HG03442 (cell line): ENCODE data around the gene PSTPIP2.
"Not testable (repeated sequence)": the region's sequence is repeated elsewhere in the genome, so short reads cannot be mapped to it uniquely, and the experiment has no call there.

Experiments
- ATAC-seq: cut with Tn5 transposase; IDR thresholded peaks from one replicate; pipeline ENCODE4 v1.9.1; 2021; ENCODE audit warnings: mild to moderate bottlenecking, moderate library complexity; ENCODE audit not compliant: unreplicated experiment

Gene PSTPIP2

GRCh38 chr18:45993438-45993837 lies 78.6 kb downstream of the PSTPIP2 start:
- no peak for ATAC-seq

DNA sequence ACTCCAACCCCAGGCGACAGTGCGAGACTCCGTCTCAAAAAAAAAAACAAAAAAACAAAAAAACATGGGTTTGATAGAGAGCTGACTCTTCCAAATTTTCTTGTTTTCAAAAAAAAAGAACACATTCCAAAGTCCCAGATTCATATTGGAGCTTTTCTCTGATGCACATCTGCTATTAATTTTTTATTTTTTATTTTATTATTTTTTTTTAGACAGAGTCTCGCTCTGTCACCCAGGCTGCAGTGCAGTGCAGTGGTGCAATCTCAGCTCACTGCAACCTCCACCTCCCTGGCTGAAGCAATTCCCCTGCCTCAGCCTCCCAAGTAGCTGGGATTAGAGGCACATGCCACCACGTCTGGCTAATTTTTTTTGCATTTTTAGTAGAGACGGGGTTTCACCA lies 79.5 kb downstream of the PSTPIP2 start:
- not testable (repeated sequence) for ATAC-seq

- ATAC-seq: no peak
Measured at GRCh38 chr18:45991788-45992187, 80.3 kb downstream of the PSTPIP2 start.

DNA sequence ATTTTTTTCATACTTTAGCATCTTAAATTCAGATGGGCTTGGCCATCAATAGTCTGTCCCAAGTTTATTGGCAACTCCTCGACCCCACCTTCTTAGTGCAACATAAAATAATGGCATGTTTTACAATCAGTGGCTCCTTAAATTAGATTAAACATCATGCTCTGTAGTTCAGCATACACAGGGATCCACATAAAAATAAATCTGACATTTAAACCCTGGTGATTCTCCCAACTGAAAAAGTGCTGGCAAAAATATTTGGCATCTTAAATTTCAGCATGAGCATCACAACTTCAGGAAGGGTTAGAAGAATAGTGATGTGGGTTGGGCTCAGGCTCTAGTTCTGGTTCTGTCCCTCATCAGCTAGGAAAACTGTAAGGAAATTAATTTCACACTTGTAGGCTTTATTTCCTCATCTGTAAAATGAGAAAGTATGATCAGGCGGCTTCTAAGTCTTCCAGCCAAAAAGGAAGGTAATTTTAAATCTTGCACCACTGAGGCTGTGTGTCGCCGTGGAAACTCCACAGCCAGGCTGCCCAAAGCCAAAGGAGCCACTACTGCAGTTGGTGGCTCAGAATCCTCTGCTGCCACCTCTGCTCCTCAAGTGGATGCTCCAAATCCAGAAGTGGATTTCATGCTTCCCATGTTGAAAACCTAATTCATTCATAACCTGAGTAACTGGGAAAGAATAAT lies 87.4 kb downstream of the PSTPIP2 start:
- no peak for ATAC-seq

DNA sequence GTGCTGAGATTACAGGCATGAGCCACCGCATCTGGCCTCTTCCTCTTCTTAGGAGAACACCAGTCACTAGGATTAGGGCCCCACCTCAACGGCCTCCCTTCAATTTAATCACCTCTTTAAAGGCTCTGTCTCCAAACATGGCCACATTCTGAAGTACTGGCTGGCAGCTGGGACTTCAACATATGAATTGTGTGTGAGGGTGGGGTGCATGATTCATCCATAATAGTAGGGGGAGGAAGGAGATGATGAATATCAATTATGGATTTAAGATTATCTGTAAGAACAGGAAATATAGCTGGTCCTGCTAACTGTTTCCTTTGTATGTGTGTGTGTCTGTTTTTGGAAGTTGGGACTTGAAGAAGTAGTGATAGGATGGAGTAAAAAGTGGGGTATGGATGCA lies 90.2 kb downstream of the PSTPIP2 start:
- ATAC-seq: no peak

- ATAC-seq: no peak
Measured at GRCh38 chr18:45980229-45980628, 91.8 kb downstream of the PSTPIP2 start.

DNA sequence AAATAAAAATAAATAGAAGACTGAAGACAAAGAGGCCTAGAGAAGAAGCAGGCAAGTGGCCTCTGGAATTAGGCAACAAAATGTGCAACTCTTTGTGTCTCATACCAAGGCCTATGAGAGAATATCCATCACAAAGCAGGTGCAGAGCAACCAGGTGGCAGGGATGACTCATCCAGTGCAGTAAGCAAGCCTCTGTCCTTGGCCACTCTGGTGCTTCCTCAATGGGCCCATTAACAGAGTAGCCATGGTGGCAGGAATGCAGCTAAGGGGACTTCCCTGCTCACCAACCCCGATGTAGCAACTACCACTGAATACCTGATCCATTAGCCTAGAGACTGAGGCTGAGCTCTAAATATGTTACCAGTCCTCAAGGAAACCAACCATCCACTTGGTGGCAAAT lies 94.0 kb downstream of the PSTPIP2 start:
- ATAC-seq: no peak

- ATAC-seq: no peak
Measured at GRCh38 chr18:45976974-45977373, 95.1 kb downstream of the PSTPIP2 start.

- ATAC-seq: no peak
Measured at GRCh38 chr18:45976566-45976965, 95.5 kb downstream of the PSTPIP2 start.

DNA sequence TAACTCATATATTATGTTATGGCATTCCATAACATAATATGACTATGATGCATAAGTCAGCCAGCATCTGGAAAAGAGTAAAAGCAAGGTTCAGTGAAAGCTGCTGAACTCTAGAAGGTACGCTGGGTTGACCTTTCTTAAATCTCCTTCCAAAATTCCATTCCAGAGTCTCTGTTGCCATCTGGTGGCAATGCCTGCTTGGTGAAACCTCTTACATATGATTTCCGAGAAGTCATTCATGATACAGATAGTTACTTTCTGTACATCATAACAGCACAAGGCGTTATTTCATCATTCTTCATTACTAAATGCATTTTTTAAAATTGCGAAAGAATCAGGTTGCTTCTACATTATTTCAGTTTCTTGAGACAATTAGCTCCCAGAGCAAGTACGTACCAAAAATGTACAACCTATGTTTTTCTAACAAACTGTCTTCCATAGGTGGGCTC lies 97.9 kb downstream of the PSTPIP2 start:
- ATAC-seq: no peak

- peak; percentile 96 for ATAC-seq
Measured at GRCh38 chr18:45967007-45967706, 104.9 kb downstream of the PSTPIP2 start, which contains the start of gene EPG5. Gene EPG5 (minus strand): TSS chr18:45967329. CDS start chr18:45967239, 90 bp downstream.

GRCh38 chr18:45964913-45965312 lies 107.1 kb downstream of the PSTPIP2 start:
- ATAC-seq: not testable (repeated sequence)

- no peak for ATAC-seq
Measured at GRCh38 chr18:45962866-45963265, 109.2 kb downstream of the PSTPIP2 start.

- no peak for ATAC-seq
Measured at GRCh38 chr18:45962461-45962860, 109.6 kb downstream of the PSTPIP2 start.

DNA sequence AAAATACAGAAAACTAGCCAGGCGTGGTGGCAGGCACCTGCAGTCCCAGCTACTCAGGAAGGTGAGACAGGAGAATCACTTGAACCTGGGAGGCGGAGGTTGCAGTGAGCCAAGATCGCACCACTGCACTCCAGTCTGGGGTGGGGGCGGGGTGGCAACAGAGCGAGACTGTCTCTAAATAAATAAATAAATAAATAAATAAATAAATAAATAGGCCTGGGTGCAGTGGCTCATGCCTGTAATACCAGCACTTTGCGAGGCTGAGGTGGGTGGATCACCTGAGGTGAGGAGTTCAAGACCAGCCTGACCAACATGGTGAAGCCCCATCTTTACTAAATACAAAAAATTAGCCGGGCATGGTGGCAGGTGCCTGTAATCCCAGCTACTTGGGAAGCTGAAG lies 112.6 kb downstream of the PSTPIP2 start:
- ATAC-seq: not testable (repeated sequence)

GRCh38 chr18:45958730-45959129 lies 113.3 kb downstream of the PSTPIP2 start:
- no peak for ATAC-seq

DNA sequence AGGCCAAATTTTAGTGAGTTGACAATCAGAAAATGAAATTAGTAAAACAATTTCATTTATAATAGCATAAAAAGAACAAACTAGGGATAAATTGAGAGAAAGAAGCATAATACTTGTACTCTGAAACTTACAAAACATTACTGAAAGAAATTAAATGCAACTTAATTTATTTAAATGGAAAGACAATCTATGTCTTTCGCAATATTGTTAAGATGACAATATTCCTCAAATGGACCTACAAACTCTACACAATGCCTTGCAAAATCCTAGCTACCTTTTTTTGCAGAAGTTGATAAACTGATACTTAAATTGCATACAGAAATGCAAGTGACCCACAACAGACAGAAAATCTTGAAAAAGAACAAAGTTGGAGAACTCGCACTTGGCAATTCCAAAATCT lies 114.0 kb downstream of the PSTPIP2 start:
- no peak for ATAC-seq

DNA sequence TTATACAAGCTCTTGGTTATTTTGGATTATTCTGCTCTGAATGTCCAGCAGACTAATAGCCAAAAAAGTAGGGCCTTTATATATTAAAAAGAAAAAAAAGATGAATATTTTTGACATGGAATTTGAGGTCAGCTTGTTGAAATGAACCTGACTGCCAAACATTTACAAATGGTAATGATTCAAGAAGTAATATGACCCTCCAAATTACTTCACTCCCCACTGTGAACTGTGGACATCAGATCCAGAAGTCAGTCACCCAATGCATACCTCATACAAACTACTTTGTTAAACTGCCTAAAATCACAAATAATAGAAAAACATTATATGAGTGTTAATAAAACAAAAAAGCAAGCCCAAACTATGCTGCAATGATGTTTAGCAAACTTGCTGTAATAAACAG lies 115.0 kb downstream of the PSTPIP2 start:
- ATAC-seq: no peak

DNA sequence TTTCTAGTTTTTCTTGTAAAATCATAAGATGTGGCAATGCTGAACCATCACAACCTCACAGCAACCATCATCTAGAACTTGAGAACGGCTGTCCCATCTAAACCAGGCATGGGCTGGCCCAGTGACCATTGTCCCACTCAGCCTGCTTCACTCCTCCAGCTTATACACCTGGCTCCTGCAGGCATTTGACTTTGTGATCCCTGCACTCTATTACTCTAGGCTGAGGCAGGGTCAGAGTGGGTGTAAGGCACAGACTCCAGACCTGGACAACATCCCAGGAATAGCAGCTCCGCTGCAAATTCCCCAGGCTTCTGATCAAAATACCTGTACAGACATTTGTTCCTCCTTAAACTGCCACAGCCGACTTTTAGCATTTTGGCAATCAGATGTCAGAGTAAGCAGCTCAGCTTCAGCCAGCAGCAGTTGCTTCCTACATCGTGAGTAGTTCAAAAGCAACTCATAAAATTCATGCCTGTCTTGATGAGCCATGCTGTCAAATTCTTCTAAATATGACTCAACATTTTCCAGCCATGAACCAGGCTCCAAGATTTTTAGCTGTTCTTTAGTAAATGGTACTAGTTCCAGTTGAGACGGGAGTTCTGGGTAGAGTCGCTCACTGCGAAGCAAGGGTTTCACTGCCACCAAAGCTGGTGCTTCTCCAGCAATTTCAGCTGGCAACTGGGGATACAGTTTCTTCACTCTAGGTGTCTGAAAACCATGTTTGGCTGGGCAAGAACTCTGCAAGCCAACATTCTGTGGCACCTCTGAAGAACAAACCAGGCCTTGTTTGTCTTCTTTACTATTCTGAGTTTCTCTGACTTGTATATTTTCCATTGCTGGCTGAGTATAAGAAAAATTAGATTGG lies 117.8 kb downstream of the PSTPIP2 start:
- no peak for ATAC-seq

DNA sequence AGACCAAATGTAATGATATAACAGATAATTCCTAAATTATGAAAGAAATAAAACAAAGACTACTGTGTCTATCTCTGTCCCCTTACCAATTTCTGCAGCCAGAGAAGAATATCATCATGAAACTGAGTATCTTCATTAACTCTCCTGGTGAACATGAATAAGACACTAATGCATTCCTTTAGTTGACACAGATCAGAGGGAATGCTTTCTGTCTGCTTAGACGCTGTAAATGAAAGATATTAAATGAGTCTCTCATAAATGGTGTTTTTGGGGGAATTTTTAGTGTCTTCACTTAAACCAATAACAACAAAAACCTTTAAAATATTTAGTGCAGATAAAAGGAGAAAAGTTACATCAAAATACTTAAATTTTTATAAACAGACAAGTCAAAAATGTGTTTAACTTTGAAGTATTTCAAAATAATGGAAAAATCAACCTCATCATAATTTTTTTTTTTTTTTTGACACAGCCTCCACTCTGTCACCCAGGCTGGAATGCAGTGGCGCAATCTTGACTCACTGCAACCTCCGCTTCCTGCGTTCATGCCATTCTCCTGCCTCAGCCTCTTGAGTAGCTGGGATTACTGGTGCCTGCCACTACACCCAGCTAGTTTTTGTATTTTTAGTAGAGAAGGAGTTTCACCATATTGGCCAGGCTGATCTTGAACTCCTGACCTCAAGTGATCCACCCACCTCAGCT lies 120.9 kb downstream of the PSTPIP2 start:
- no peak for ATAC-seq

DNA sequence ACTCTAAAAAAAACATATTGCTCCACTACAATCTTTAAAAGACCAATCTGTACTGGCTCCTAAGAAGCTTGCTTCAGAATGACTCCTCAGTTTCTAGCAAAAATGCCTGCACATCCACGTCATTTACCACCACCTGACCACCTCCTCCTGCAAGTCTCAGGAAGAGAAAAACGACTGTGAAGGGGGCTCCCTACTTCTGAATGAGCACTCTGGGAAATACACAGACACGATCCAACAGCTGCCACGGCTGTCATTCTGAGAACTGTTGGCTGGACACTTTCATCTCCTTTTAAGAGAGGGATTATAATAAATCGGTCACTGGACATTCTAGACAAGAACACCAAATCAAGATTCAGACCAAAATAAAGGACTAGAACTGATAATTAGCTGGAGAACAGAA lies 126.4 kb downstream of the PSTPIP2 start:
- no peak for ATAC-seq
